Gastrocnemius medialis (tissue), 4 donors: ENCODE data around the gene MAP7.
"Not testable (repeated sequence)": the region's sequence is repeated elsewhere in the genome, so short reads cannot be mapped to it uniquely, and the experiment has no call there.

Experiments used
- POLR2A ChIP-seq, 2 donors: fragments of 450-650 bp; IDR thresholded peaks; one replicate each; pipeline ENCODE4 v1.6.1; 2017; ENCODE audit warnings: antibody characterized with exemption in 2 of 2, mild to moderate bottlenecking in 2 of 2, moderate library complexity in 2 of 2
- TF ChIP-seq, protein P1 (sequence below), 5 experiments: fragments of 450-650 bp in 3 of 5; fragments of 200-600 bp in 2 of 5; sonication (generic) in 2 of 5; IDR thresholded peaks in 4 of 5; conservative IDR thresholded peaks in 1 of 5; 1 replicate in 4 of 5; 2 replicates in 1 of 5; pipeline ENCODE4 v1.5.1; 2016 to 2019; ENCODE audit warnings: antibody characterized with exemption in 5 of 5, mild to moderate bottlenecking in 3 of 5, moderate library complexity in 3 of 5

GRCh38 chr6:136390959-136391358 lies 159.3 kb downstream of the MAP7 start:
- TF ChIP-seq, protein P1, sequence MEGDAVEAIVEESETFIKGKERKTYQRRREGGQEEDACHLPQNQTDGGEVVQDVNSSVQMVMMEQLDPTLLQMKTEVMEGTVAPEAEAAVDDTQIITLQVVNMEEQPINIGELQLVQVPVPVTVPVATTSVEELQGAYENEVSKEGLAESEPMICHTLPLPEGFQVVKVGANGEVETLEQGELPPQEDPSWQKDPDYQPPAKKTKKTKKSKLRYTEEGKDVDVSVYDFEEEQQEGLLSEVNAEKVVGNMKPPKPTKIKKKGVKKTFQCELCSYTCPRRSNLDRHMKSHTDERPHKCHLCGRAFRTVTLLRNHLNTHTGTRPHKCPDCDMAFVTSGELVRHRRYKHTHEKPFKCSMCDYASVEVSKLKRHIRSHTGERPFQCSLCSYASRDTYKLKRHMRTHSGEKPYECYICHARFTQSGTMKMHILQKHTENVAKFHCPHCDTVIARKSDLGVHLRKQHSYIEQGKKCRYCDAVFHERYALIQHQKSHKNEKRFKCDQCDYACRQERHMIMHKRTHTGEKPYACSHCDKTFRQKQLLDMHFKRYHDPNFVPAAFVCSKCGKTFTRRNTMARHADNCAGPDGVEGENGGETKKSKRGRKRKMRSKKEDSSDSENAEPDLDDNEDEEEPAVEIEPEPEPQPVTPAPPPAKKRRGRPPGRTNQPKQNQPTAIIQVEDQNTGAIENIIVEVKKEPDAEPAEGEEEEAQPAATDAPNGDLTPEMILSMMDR (IDR thresholded peaks at IDR 0.05 in 4 of 5, conservative IDR thresholded peaks at IDR 0.05 in 1 of 5), result not testable (repeated sequence)
- not testable (repeated sequence) for TF ChIP-seq POLR2A (IDR thresholded peaks at IDR 0.05)
